Measurements from ENCODE around the gene C13orf46.

The C13orf46 gene

GRCh38 chr13:114002771-114003321 lies 29.0 kb upstream of the C13orf46 start:
- in situ Hi-C loops (cut with MboI; ENCODE audit: low sequenced_read_pairs, unreplicated experiment): no loop called here

GRCh38 chr13:114002009-114002544 lies 28.2 kb upstream of the C13orf46 start:
- no peak for TF ChIP-seq CTCF (IDR thresholded peaks at IDR 0.05; ENCODE audit: borderline replicate concordance, control extremely low read depth, extremely low read depth, insufficient read depth, missing control alignments)
- DNase-seq (ENCODE audit: low spot score): no peak
- in situ Hi-C loops (cut with MboI; ENCODE audit: low sequenced_read_pairs, unreplicated experiment): no loop called here

More at GRCh38 chr13:114002771-114003321, 29.0 kb upstream of the C13orf46 start:
- no peak for DNase-seq (ENCODE audit: low spot score)
- no peak for TF ChIP-seq CTCF (IDR thresholded peaks at IDR 0.05; ENCODE audit: borderline replicate concordance, control extremely low read depth, extremely low read depth, insufficient read depth, missing control alignments)

- in situ Hi-C loops (cut with MboI; ENCODE audit: low sequenced_read_pairs, unreplicated experiment): no loop called here
- no peak for TF ChIP-seq CTCF (IDR thresholded peaks at IDR 0.05; ENCODE audit: borderline replicate concordance, control extremely low read depth, extremely low read depth, insufficient read depth, missing control alignments)
- no peak for DNase-seq (ENCODE audit: low spot score)
Observed at GRCh38 chr13:114001331-114002008, 27.6 kb upstream of the C13orf46 start.

- no peak for TF ChIP-seq CTCF (IDR thresholded peaks at IDR 0.05; ENCODE audit: borderline replicate concordance, control extremely low read depth, extremely low read depth, insufficient read depth, missing control alignments)
- in situ Hi-C loops (cut with MboI; ENCODE audit: low sequenced_read_pairs, unreplicated experiment): no loop called here
- no peak for DNase-seq (ENCODE audit: low spot score)
Observed at GRCh38 chr13:114000151-114001040, 26.5 kb upstream of the C13orf46 start.

- no peak for DNase-seq (ENCODE audit: low spot score)
- no peak for TF ChIP-seq CTCF (IDR thresholded peaks at IDR 0.05; ENCODE audit: borderline replicate concordance, control extremely low read depth, extremely low read depth, insufficient read depth, missing control alignments)
- in situ Hi-C loops (cut with MboI; ENCODE audit: low sequenced_read_pairs, unreplicated experiment): no loop called here
Observed at GRCh38 chr13:113999618-113999910, 25.7 kb upstream of the C13orf46 start.

- no peak for TF ChIP-seq CTCF (IDR thresholded peaks at IDR 0.05; ENCODE audit: borderline replicate concordance, control extremely low read depth, extremely low read depth, insufficient read depth, missing control alignments)
- DNase-seq (ENCODE audit: low spot score): no peak
- in situ Hi-C loops (cut with MboI; ENCODE audit: low sequenced_read_pairs, unreplicated experiment): no loop called here
Observed at GRCh38 chr13:113998781-113999617, 25.1 kb upstream of the C13orf46 start.

Measured in GM13976 (cell line).